ENCODE results near the gene TPM4. TPM values are rescaled to one million over a fixed set of nuclear protein-coding genes. Genes with fewer than 3 reads are reported as not detected.

Gene TPM4
- total and polyA plus RNA-seq, 7 donors, result 24.3 to 57.3 (median 40.8) TPM

GRCh38 chr19:16142032-16142580, 65.8 kb downstream of the TPM4 start:
- Histone ChIP-seq H3K4me3 (no peak overlapping the region), H3K9me3 (no peaks in the 10 kb centered on the region), H3K4me1 (no peaks in the 10 kb centered on the region), H3K36me3 (ENCODE audit: insufficient read depth in 1 of 2, low read depth in 1 of 2) (no peaks in the 10 kb centered on the region), H3K27ac (no peak overlapping the region), H3K27me3 (ENCODE audit: insufficient read depth in 3 of 3, low read length in 2 of 3) (peaks cover 0 to 4% (median 0%) of the 10 kb centered on the region in 3 donors)
- intact Hi-C loops (cut with DNase I), result no loop called here
- no peak for ATAC-seq
- WGBS, 3 donors, result 81 to 84% (median 84%) methylated on average over 9 of the region's 9 CpGs
- TF ChIP-seq CTCF (IDR thresholded peaks at IDR 0.05), result no peak
- no peak for DNase-seq

DNA sequence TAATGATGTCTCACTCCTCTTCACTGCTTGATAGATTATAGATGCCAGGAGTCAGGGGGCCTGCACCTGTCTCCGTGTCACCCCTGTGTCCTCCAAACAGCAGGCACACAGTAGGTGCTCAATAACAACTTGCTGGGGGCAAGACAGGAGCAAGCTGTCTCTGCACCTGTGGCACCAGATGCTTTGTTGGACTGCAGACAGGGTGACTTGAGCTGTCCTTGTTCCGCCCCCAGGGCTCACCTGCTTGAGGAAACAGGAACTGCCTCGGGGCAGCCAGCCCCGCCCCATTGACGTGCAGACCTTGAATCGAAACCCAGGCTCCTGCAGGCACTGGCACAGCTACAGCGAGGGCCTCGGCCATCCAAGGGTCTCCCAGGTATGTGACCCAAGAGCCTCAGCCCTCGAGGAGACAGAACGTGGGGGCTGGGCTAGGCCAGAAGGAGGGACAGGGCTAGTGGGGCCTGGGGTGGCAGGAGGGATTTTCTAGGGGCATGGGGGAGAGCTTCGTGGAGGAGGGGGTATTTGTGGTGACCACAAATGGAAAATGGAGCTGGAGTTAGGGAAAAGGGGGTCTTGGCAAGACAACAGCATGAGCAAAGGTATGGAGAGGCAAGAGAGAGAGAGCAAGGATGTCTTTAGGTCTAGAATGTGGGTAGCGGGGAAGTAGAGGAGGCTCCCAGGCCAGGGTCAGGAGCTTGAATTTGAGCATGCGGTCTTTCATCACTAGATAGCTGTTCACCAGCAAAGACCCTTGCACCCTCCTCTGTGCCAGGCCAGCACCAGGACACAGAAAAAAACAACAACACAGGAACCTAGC, 67.3 kb downstream of the TPM4 start, which contains the start of gene HSH2D:
TSS of gene HSH2D (plus strand) at position 287 of the 817 bp plus-strand sequence. CDS start 5,066 bp downstream, outside the sequence.
- no peaks in the 10 kb centered on the region for H3K4me1 ChIP-seq
- intact Hi-C loops (cut with DNase I), result no loop called here

DNA sequence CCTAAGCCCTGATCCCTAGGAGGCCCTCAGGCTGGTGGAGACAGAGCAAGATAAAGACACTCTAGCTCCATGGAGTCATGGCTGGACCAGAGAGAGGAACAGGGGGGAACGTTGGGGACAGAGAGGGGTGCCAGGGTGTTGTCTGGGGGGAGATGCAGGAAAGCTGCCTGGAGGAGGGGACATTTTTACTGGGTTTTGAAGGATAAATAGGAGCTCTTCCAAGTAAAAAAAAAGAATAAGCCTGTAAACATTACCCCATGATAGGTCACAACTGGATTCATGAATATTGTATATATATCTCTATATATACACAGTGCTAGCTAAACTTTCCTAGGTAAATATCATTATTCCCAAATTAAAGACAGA, 67.9 kb downstream of the TPM4 start:
- H3K36me3 ChIP-seq (ENCODE audit: insufficient read depth in 1 of 2, low read depth in 1 of 2), result no peaks in the 10 kb centered on the region
- no peak overlapping the region for H3K4me3 ChIP-seq
- intact Hi-C loops (cut with DNase I), result no loop called here
- no peaks in the 10 kb centered on the region for H3K4me1 ChIP-seq
- H3K27ac ChIP-seq, result no peak overlapping the region
- no peak for DNase-seq
- peaks cover 0 to 4% (median 0%) of the 10 kb centered on the region in 3 donors for H3K27me3 ChIP-seq (ENCODE audit: insufficient read depth in 3 of 3, low read length in 2 of 3)
- no peak for TF ChIP-seq CTCF (IDR thresholded peaks at IDR 0.05)
- 56 to 79% (median 63%) methylated on average over 1 of the region's 1 CpG for WGBS, 3 donors
- no peak for ATAC-seq
- no peaks in the 10 kb centered on the region for H3K9me3 ChIP-seq

More for the DNA sequence above, 67.3 kb downstream of the TPM4 start, which contains the start of gene HSH2D:
- peaks cover 0 to 4% (median 0%) of the 10 kb centered on the region in 3 donors for H3K27me3 ChIP-seq (ENCODE audit: insufficient read depth in 3 of 3, low read length in 2 of 3)
- no peaks in the 10 kb centered on the region for H3K36me3 ChIP-seq (ENCODE audit: insufficient read depth in 1 of 2, low read depth in 1 of 2)
- no peak for ATAC-seq
- 43 to 47% (median 46%) methylated on average over 13 of the region's 13 CpGs for WGBS, 3 donors
- no peak within 1 kb of the TSS for H3K4me3 ChIP-seq
- no peak for TF ChIP-seq CTCF (IDR thresholded peaks at IDR 0.05)
- DNase-seq, result peak; percentile 30 to 66
- H3K9me3 ChIP-seq, result no peaks in the 10 kb centered on the region
- no peak within 1 kb of the TSS for H3K27ac ChIP-seq

DNA sequence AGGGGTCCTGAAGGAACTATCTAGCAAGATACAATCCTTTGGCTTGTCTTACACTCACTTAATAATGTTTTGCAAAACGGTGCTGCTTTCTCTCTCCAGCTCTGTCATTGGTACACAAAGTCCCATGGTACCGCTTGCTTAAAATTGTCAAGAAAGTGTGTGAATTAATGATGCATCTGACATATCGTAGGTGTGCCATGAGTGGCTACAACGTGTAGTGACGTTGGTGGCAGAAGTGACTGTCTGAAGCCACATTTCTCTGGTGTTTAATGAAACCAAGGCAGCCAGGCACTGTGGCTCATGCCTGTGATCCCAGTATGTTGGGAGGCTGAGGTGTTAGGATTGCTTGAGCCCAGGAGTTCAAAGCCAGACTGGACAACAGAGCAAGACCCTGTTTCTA, 69.8 kb downstream of the TPM4 start:
- H3K4me1 ChIP-seq, result no peaks in the 10 kb centered on the region

More for the DNA sequence above, 69.8 kb downstream of the TPM4 start:
- Histone ChIP-seq H3K9me3 (no peaks in the 10 kb centered on the region), H3K36me3 (ENCODE audit: insufficient read depth in 1 of 2, low read depth in 1 of 2) (no peaks in the 10 kb centered on the region), H3K4me3 (no peak overlapping the region), H3K27me3 (ENCODE audit: insufficient read depth in 3 of 3, low read length in 2 of 3) (peaks cover 0 to 4% (median 0%) of the 10 kb centered on the region in 3 donors), H3K27ac (no peak overlapping the region)
- 68 to 81% (median 73%) methylated on average over 5 of the region's 5 CpGs for WGBS, 3 donors
- DNase-seq, result no peak
- intact Hi-C loops (cut with DNase I), result no loop called here
- no peak for TF ChIP-seq CTCF (IDR thresholded peaks at IDR 0.05)
- no peak for ATAC-seq
